RWPE1 (cell line): ENCODE data around the gene INSRR.
A peak's percentile ranks its signal among the peaks of the same experiment; 100 is the strongest.

Source experiments
- CTCF ChIA-PET: fragments of 350-600 bp; sonication (Branson Sonifier 250); formaldehyde crosslinking; extraction: SDS; loops from one replicate; lab custom pipeline; 2021; lab: Yijun Ruan, JAX
- POLR2A ChIA-PET: fragments of 400-600 bp; formaldehyde crosslinking; extraction: SDS; loops from one replicate; lab custom pipeline; 2020; ENCODE audit warnings: antibody characterized with exemption; ENCODE audit not compliant: low non-redundant PET; lab: Yijun Ruan, JAX
- DNase-seq: peaks from one replicate; pipeline ENCODE4 v3.0.0; 2012; ENCODE audit warnings: low spot score
- H3K27ac ChIP-seq: fragments of 450-650 bp; 2 replicates; pipeline ENCODE4 v1.5.1; 2017
- CTCF ChIP-seq: fragments of 450-650 bp; conservative IDR thresholded peaks from 2 replicates; pipeline ENCODE4 v1.5.1; 2017; ENCODE audit warnings: low read depth, mild to moderate bottlenecking

INSRR gene

GRCh38 chr1:156898971-156899664, 40.2 kb upstream of the INSRR start:
- POLR2A ChIA-PET, result no interaction called here
- no peak for TF ChIP-seq CTCF
- DNase-seq, result no peak
- CTCF ChIA-PET, result interaction anchor here (0.6 to 1.5 kb wide), 5 partner anchors 9 to 399 kb away, joined by 3 to 7 read pairs (median 4); partner anchors contain the start of gene MEF2D
- H3K27ac ChIP-seq, result peak overlapping the region; percentile 99

GRCh38 chr1:156898161-156898566, 39.2 kb upstream of the INSRR start:
- no peak for TF ChIP-seq CTCF
- ChIA-PET CTCF (interaction anchor here (0.6 to 1.9 kb wide), 4 partner anchors 9 to 236 kb away, joined by 3 to 16 read pairs (median 4); no protein-coding TSS in a partner anchor), POLR2A (no interaction called here)
- DNase-seq, result peak; percentile 51
- peak overlapping the region; percentile 99 for H3K27ac ChIP-seq

- peak overlapping the region; percentile 99 for H3K27ac ChIP-seq
- ChIA-PET POLR2A (no interaction called here), CTCF (interaction anchor here (1.2 to 1.9 kb wide), 2 partner anchors 13 to 30 kb away, joined by 6 to 16 read pairs; no protein-coding TSS in a partner anchor)
- peak; percentile 65 for DNase-seq
- no peak for TF ChIP-seq CTCF
Observed at GRCh38 chr1:156897078-156897825, 38.3 kb upstream of the INSRR start.

GRCh38 chr1:156896490-156897033, 37.6 kb upstream of the INSRR start:
- ChIA-PET CTCF (interaction anchor here (0.6 to 1.9 kb wide), 3 partner anchors 14 to 180 kb away, joined by 6 to 16 read pairs (median 8); no protein-coding TSS in a partner anchor), POLR2A (no interaction called here)
- H3K27ac ChIP-seq, result peak overlapping the region; percentile 99
- TF ChIP-seq CTCF, result no peak
- DNase-seq, result peak; percentile 97

GRCh38 chr1:156895927-156896326, 37.0 kb upstream of the INSRR start:
- POLR2A ChIA-PET, result no interaction called here
- H3K27ac ChIP-seq, result peak overlapping the region; percentile 99
- no peak for TF ChIP-seq CTCF
- CTCF ChIA-PET, result interaction anchor here (9.3 kb wide), 1 partner anchor 31 kb away, joined by 77 read pairs; no protein-coding TSS in a partner anchor
- DNase-seq, result no peak

GRCh38 chr1:156895455-156895812, 36.5 kb upstream of the INSRR start:
- no peak for TF ChIP-seq CTCF
- DNase-seq, result no peak
- POLR2A ChIA-PET, result no interaction called here
- H3K27ac ChIP-seq, result peak overlapping the region; percentile 99
- CTCF ChIA-PET, result interaction anchor here (9.3 kb wide), 1 partner anchor 32 kb away, joined by 77 read pairs; no protein-coding TSS in a partner anchor
